Suppressor macrophage treated with lipopolysaccharide for 1 hour (primary cell): ENCODE measurements around the gene KCNH1.
A peak's percentile ranks its signal among the peaks of the same experiment; 100 is the strongest.
"Not testable (repeated sequence)": the region's sequence is repeated elsewhere in the genome, so short reads cannot be mapped to it uniquely, and the experiment has no call there.

Experiments
- DNase-seq, 3 donors: peaks; one replicate each; pipeline ENCODE4 v3.0.0-alpha.2; 2020 to 2022

The KCNH1 gene

GRCh38 chr1:211099393-211099792 is 34.6 kb downstream of the KCNH1 start:
- DNase-seq, result no peak

DNA sequence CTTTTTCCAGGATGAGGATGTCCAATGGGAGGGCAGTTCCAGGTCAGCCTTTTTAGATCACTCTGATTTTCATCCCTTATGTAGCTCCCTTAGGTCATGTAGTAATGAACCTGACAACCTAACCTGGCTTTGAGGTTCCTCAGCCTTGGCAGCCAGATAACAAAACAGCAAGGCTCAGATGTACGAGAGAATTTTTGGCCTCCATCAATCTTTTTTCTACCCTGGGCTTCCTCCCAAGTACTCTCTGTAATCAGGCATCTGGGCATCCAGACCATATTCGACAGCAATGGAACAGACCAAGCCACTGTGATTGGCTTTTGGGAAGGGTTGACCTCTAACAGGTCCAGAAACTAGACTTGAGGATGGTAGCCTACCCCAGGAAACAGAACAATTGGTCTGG is 38.6 kb downstream of the KCNH1 start:
- DNase-seq, result no peak

- no peak for DNase-seq
Observed at GRCh38 chr1:211092955-211093354, 41.0 kb downstream of the KCNH1 start.

- no peak for DNase-seq
Observed at GRCh38 chr1:211091867-211092266, 42.1 kb downstream of the KCNH1 start.

DNA sequence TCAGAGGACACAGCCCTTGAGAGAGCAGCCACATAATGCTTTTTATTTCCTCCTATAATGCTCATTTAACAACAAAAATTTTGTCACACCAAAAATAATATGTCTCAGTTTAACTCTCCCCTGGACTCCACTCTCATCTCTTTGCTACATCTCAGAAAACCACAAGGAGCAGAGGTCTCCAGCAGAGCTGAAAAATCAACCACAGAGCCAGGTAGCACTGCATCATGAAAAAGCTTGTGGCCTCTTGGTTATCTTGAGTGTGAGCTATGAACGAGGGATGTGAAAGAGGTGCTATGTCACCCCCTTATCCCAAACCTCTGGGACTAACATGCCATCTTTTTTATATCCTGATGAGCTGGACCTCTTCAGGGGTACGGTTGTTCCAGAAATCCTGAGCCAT is 44.4 kb downstream of the KCNH1 start:
- no peak for DNase-seq

GRCh38 chr1:211088156-211088555 is 45.8 kb downstream of the KCNH1 start:
- no peak for DNase-seq

DNA sequence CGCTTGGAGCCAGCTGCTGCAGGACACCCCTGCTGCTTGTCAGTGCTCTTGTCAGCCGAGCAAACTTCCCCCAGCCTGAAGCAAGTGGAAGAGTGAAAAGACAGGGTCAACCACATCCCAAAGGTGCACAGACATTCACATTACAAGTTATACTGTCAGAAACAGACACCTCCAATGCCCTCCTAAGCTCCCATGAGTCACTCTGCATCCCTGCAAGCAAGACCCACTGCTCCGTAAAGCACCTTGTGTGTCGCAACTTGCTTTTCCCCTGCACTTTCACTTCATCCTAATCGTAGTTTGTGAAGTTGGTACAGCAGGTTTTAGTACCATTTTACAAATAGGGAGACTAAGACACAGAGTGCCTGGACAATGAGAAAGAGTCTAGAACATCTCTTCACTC is 51.1 kb downstream of the KCNH1 start:
- DNase-seq, result no peak

- not testable (repeated sequence) for DNase-seq
Observed at GRCh38 chr1:211081447-211081846, 52.5 kb downstream of the KCNH1 start.

DNA sequence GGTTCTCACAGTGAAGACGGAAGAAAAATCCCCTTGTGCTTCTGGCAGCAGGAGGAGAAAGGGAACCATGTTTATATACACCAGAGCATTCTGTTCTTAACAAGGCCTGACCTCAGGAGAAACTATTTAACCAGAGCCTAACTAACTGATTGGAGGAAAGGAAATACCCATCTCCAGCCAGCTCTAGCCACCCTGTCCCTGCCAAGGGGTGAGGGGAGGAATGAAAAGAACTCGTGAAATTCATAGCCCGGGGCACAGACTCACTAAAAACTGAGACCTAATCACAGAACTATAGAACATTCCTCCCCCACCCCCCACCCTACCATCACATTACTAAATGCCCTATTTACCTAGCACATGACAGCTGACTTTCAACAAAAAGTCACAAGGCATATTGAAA is 65.0 kb downstream of the KCNH1 start:
- DNase-seq, result no peak

DNA sequence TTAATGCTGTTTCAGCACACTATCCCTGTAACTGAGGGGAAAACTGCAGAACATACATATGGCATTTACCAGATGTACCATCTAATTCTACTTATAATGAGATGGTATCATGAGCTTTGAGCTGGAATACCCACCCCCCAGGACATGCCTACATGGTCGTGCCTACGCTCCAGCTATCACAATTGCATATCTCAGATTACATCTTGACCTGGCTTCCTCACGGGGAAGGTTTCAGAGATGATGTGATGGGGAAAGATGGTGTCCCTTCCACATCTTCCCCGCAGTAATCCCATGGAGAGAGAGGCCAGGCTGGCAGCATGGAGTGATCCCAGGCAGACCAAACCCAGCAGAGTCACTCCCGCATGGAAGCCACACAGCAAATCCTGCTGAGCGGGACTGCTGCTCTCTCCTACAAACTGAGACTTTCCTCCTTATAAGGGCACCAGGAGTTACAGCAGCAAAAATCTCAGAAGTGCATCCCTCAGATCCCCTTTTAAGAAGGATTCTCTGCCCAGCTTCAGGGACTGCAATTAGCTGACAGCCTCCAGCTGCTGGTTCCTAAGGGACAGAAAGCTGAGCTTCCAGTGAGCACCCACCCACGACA is 67.1 kb downstream of the KCNH1 start:
- no peak for DNase-seq

GRCh38 chr1:211041838-211042237 is 92.1 kb downstream of the KCNH1 start:
- DNase-seq, result not testable (repeated sequence)

GRCh38 chr1:211037095-211037494 is 96.9 kb downstream of the KCNH1 start:
- peak; percentile 4 to 25 (median 7) for DNase-seq

DNA sequence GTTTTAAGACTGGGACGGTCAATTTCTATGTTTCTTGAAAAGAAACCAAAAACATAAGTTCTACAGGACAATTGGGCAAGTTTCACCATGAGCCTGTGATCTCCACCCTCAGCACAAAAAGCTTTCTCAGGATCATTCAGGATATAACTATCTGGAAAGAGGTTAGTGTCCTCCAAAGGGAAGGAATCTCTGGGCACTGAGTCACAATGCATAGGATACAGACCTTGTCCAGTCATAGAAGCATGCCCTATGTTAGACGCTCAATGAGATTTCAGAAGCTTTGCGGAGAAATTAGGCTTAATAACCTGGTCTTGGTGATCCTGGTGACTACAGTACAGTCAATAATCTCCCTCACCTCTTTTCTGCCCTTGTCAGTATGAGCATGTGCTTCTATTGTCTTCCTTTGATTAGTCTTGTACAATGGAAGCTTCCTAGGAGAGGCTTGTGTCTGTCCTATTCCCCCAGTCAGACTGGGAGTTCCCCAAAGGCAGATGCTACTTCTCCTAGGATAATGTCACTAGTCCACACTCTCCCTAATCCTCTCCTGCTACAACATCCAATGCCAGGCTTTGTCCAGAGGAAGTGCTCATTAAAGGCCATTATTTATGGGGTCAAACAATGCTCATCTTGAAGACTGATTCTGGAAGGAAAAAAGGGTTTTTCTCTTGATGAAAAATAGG is 97.4 kb downstream of the KCNH1 start:
- no peak for DNase-seq

GRCh38 chr1:211035821-211036380 is 98.0 kb downstream of the KCNH1 start:
- no peak for DNase-seq

- no peak for DNase-seq
Observed at GRCh38 chr1:211033921-211034525, 99.9 kb downstream of the KCNH1 start.

DNA sequence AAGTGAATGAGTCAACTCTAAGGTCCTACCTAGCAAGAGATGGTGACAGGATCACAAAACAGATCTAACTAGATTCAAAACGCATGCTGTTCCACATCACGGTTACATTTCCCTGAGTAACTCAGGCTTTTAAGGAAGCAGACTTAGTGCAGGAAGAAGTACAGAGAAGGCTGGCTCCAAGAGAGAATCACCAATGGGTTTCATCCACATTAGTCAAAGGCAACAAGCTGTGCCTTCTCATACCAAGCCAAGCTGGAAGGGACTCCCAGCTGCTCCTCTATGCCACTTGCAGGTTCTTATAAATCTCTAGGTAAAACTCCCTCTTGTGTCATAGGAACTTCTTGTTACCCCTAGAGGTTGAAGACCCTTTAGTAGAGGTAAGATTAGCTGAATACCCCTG is 109.0 kb downstream of the KCNH1 start:
- DNase-seq, result no peak

- DNase-seq, result no peak
Observed at GRCh38 chr1:211019266-211019665, 114.7 kb downstream of the KCNH1 start.

GRCh38 chr1:211018690-211019089 is 115.3 kb downstream of the KCNH1 start:
- no peak for DNase-seq

DNA sequence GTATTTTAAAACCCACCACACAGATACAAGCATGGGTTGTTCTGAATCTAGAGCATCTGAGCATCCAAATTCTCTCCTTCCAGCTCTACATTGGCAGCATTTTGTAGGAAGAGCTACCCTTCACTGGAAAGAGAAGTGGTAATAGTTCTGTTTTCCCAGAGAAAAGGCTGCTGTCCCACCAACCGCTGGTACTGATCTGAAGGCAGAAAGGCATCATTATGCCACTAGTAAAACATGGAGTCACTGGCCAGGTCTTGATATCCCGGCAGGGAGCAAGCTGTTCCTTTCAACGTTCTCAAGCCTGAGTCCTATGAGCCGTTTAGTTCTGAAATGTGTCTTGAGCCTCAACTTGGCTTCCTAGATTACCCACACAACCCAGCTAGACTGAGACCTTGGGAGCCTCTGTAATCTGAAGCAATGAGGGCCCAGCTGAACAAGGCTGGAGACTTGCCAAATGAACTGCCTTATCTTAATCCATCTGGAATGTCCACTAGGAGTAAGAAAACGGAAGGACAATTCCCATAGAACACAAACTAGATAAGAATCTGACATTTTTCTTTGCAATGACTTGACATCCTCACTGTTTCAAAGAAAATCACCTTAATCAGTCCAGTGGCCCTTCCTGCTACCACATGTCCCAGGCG is 116.8 kb downstream of the KCNH1 start:
- no peak for DNase-seq

- no peak for DNase-seq
Observed at GRCh38 chr1:211014275-211014674, 119.7 kb downstream of the KCNH1 start.

DNA sequence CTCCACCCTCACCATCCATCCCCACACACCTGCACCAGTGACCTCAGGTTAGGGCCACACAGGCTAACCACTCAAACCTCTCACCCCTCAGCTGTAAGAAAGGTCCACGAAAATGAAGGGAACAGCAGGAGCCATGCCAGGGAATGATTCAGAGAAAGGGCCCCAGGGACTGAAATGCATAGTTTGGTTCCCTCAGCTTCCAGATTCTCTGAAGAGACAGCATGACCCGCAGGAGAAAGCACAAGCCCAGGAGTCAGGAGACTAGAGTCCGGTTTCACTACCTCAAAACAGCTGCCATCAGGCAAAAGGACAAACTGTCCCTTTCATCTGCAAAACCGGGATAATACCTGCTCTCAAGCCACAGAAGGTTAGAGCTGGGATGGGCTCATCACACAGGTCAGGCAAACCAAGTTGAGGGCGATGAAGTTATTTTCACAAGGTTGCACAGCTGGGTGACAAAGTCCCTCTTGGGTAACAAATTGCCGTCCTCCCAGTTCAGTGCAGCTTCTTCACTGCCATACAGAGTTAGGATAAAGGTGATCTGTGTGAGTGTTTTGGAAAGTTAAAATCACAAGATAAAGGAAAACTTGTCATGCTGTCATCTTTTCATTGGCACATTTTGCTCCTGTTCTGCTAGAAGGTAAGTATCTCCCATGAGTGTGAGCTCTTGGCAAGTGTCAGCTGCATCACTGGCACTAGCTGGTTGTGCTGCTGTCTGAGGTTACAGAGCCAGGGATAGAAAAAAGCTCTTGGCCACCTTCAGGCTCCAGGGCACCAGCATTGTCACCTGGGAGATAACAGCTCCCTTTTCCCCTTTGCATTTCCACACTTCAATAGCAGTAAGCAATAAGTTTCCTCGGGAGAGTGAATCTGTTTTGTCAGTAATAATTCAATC is 120.4 kb downstream of the KCNH1 start:
- no peak for DNase-seq

- DNase-seq, result not testable (repeated sequence)
Observed at GRCh38 chr1:211011128-211011527, 122.8 kb downstream of the KCNH1 start.

- no peak for DNase-seq
Observed at GRCh38 chr1:211009944-211010343, 124.0 kb downstream of the KCNH1 start.
